GM21423 (cell line): ENCODE data around the gene SCNN1G.

Experiments used
- ATAC-seq: cut with Tn5 transposase; IDR thresholded peaks from one replicate; pipeline ENCODE4 v1.9.1; 2021; ENCODE audit warnings: mild to moderate bottlenecking, moderate library complexity; ENCODE audit not compliant: unreplicated experiment

SCNN1G gene

DNA sequence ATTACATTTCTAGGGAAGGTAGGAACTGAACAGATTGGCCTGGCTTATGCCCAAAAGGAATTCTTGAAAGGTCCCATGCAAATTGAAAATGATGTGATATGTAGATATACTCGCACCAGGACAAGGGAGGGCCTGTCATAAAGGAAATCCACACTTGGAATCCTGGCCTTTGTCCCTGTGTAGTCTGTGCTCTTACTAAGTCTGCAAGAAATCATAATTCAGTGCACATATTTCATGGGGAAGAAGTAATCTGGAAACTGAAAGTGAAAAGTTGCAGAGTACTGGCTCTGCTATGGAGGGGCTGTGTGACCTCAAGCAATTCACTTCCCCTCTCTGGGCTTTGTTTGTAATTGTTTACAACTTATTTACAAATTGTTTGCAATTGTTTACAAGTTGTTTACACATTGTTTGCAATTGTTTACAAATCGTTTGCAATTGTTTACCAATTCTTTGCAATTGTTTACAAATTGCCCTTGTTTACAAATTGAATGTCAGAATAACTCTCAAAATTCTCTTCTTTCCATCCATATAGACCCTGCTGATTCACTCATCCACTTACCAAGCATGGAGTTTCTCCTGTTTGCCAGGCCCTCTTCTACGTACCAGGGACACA is 12.9 kb downstream of the SCNN1G start:
- no peak for ATAC-seq

DNA sequence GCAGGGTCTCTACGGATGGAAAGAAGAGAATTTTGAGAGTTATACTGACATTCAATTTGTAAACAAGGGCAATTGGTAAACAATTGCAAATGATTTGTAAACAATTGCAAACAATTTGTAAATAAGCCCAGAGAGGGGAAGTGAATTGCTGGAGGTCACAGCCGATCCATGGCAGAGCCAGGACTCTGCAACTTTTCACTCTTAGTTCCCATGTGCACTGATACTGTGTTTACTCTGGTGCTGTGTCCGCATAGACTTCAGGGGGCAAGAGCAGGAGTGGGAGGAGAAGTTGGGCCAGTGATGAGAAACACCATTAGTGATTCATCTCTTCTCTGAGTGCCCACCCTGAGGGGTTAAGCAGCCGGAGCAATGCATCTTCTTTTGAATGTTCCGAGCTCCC is 14.0 kb downstream of the SCNN1G start:
- no peak for ATAC-seq

DNA sequence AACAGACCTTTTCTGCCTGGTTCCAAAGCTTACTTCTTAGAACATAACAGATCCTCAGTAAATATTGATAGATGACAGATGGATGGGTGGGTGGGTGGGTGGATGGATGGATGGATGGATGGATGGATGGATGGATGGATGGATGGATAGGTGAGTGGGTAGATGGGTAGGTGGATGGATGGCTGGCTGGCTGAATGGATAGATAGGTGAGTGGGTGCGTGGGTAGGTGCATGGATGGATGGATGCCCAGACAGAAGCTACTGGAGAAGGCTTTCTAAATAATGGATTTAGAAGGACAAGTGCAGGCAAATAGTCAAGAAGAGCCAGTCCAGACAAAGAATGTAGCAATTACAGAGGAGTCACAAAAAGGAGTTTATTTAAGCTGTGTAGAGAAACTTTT is 19.6 kb downstream of the SCNN1G start:
- no peak for ATAC-seq

DNA sequence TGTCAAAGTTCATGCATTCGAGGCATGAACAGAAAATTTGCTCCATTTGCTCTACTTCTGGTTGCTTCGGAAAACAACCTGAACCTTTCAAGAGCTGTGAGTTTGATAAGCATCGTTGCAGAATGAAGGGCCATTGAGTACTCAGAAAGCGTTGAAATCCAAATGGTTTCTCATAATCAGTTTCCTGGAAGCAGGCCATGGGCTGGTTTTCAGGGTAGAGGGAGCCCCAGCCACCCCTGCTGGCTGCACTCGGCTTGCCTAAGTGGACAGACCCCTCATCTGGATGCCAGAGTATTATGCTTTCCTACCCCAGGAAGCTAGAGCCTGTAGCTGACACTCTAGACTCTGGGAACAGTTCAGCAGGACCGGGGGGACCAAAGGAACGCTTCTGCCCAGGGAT is 24.4 kb downstream of the SCNN1G start:
- no peak for ATAC-seq

DNA sequence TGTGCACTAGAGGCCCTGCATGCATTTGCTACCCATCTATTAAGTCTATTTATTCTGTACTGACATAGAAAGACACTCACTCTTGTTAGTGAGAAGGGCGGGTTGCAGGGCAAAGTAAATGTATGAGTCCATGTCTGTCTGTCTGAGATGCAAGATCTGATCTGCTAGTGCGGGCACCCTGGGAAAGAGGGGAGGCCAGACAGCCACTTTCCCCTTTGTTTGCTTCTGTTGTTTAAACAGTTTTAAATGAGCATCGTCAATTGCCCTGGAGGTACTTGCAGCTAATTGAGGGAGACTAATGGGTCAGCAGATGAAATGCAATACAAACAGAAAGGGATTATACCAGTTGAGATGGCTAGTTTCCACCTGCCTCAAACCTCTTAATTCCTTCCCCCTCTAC is 24.9 kb downstream of the SCNN1G start:
- no peak for ATAC-seq

DNA sequence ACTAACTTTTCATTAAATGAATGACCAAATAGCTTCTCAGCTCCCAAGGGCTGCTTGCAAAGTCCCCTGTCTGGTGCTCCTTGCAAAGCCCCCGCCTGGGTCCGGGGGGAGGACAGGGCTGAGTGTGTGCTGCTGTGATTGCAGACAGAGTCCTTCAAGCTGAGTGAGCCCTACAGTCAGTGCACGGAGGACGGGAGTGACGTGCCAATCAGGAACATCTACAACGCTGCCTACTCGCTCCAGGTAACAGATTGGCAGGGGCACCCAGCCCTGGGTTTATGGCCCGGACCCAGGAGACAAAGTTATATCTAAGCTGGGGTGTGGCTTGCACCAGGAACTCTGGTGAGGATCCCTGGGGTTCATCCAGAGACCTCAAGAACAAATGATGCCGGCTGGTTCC is 27.1 kb downstream of the SCNN1G start:
- no peak for ATAC-seq

DNA sequence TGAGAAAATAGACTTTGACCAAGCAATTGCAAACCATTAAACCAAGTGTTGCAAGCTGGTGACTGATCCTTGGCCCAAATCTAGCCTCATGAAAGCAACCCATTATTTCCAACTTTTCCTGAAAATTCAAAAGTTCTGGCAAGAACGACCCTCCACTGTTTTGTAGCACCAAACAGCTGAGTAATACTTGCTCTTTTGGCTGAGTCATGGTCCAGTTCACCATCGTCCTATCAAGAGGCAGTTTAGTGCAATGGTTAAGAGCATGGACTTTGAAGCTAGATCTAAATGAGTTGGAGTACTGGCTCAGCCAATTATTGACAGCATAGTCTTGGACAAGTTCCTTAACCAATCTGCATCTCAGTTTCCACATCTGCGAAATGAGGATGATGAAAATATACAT is 31.3 kb downstream of the SCNN1G start:
- ATAC-seq = no peak

DNA sequence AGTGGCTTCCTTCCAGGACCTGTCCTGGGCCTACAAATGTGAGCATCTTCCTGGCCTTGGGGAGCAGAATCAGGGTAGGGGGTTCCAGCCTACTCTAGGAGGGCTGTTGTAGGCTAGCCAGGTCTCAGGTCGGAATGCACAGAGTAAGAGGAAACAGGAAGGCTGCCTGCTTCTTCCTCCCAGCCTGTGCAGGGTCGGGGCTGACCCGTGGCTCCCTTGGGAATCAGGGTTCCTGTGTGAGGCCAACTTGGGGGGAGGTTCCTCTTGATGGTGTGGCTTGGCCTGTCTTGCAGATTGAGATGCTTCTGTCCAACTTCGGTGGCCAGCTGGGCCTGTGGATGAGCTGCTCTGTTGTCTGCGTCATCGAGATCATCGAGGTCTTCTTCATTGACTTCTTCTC is 32.3 kb downstream of the SCNN1G start:
- ATAC-seq = no peak

DNA sequence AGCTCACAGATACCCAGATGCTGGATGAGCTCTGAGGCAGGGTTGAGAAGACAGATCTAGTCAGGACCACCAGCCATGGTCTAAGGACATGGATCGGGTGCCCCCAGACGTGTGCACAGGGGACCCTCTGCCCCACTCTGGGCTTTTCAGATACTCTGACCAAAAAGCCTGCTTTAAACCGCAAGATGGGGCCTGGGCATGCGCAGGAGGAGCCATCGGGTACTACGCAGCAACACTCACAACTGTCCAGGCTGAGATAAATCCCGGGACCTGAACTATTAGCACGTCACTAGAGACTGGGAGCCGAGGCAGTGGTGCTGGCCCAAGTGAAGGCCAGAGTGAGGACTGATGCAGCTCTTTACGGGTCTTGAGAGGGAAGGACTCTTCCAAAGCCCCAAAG is 32.9 kb downstream of the SCNN1G start:
- ATAC-seq = no peak

DNA sequence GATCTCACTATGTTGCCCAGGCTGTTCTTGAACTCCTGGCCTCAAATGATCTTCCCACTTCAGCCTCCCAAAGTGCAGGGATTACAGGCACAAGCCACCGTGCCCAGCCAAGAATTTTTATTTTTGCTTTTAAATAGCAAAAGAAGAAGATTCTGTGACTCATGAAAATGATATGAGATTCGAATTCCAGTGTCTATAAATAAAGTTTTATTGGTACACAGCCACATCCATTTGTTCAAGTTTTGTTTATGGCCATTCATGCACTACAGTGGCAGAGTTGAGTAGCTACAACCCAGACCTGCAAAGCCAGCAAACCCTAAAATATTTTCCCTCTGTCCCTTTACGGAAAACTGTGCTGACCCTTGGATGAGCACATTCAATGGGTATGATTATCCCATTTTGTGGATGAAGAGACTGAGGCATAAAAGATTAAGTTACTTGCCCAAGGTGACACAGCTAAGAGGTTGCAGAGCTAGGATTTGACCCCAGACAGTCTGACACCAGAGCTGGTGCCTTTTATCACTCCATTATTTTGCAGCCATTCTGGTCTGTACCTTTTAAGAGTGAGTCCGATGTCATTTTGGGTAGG is 34.2 kb downstream of the SCNN1G start:
- no peak for ATAC-seq

DNA sequence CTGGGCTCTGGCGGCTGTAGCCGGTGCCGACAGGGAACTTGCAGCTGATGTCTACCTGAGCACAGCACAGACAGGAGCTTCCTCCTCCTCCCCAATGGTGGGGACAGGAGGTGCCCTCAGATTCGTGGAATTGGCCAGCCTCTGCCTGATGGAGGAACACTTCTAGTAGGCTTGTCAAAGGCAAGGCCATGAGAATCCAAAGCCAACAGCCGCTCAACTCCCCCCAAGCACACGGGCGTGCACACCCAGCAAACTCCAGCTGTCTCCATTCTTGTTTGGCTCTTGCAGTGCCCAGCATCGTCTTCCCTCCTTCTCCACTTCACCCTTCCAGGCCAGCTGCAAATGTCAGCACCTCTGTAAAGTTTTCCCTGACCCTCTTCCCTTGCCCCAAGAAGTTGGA is 35.1 kb downstream of the SCNN1G start:
- ATAC-seq = no peak

DNA sequence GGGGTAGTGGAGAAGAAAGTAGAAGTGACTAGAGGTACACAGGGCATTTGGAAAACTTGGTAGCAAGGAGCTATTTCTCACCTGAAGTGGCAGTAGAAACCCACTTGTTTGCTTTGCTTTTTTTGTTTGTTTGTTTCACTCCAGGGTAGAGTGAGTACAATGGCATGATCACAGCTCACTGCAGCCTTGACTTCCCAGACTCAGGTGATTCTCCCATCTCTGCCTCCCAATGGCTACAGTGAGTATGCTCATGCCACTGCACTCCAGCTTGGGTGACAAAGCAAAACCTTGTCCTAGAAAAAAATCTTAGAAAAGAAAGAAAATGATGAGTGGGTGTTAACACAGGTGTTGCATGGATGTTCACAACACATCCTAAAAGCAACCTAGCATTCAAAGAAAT is 40.4 kb downstream of the SCNN1G start:
- ATAC-seq = no peak

DNA sequence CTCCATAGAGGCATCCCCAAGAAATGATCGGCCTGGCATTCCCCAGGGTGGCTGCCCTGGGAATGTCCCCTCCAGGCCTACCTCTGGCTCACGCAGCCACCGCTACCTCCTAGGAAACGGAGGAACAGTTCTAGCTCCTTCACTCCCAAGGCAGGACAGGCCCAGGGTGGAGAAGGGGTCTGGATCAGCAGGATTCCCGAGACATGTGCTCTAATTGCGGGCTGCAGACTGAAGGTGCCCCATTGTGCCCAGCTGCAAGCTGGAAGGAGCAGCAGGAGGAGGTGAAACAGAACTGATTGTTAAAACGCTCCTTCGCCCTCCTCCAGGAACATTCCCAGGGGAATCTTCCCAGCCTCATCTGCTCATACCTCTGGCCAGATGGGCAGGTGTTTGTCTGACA is 40.8 kb downstream of the SCNN1G start:
- ATAC-seq = no peak

DNA sequence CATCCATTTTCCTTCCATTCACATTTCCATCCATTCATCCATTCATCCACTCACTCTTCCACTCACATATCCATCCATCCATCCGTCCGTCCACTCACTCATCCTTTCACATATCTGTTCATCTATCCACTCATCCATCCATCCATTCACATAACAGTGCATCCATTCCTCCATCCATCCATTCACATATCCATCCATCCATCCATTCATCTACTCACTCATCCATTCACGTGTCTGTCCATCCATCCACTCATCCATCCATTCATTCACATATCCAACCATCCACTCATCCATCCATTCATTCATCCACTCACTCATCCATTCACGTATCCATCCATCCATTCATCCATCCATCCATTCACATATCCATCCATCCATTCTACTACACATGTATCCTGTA is 42.6 kb downstream of the SCNN1G start:
- no peak for ATAC-seq

DNA sequence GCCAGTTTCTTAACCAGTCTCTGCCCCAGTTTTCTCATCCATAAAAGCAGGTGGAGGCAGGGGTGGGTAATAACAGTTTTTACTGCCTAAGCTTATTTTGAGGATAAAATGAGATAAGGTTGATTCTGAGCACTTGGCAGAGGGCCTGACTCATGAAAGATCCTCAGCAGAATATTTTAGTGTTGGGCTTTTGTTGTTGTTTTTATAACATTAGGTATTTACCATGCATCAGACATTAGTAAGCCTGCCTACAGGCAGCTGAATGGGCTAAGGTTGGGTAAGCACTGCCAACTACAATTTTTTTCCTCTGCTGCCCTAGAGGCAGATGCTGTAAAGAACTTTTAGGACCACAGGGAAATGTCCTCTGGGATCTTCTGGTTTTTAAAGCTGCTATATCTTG is 43.1 kb downstream of the SCNN1G start:
- ATAC-seq = no peak

DNA sequence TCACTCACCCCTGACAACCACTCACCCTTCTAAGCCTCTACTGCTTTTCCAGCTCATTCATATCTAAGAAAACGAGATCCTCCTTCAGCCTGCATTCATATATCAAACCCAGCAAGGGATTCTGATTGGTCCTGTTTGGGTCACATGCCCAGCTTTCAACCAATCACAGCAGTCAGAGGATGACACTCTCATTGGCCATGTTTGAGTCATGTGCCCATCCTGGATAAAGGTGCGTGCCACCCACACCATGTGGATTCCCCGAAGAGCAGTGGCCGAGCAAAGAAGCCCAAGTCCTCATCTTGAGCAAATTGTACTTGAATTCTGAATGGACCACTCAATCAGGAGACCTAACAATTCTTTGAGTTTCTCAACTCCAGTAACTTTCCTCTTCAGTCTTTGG is 45.0 kb downstream of the SCNN1G start:
- no peak for ATAC-seq

DNA sequence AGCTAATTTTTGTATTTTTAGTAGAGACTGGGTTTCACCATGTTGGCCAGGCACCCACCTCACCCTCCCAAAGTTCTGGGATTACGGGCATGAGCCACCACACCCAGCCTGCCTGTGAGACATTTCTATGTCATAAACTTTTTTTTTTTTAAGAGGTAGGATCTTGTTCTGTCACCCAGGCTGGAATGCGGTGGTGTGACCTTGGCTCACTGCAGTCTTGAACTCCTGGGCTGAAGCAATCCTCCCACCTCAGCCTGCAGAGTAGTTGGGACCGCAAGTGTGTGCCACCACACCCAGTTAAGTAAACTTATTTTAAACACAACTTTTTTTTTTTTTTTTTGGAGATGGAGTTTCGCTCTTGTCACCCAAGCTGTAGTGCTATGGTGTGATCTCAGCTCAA is 47.2 kb downstream of the SCNN1G start:
- ATAC-seq = no peak

DNA sequence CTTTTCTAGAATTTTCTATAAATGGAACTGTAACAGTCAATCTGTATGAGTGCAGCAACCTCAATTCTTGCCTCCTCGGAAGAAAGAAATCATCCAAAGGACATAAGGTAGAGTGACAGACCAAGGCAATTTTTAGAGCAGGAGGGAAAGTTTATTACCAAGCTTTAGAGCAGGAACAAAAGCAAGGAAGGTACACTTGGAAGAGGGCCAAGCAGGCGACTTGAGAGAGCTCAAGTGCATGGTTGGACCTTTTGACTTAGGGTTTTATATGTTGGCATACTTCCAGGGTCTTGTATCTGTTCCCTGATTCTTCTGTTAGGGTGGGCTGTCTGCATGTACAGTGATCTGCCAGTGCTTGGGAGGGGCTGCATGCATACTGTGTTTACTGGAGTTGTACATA is 50.3 kb downstream of the SCNN1G start:
- no peak for ATAC-seq

DNA sequence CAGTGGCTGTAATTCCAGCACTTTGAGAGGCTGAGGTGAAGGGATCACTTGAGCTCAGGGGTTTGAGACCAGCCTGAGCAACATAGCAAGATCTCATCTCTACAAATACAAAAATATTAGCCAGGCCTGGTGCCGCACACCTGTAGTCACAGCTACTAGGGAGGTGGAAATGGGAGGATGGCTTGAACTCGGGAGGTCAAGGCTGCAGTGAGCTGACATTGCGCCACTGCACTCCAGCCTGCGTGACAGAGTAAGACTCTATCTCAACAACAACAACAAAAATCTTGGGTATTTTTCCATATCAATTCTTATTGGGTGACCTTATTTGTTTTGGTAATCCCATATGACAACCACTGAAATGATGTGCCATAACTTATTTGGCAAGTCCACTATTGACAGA is 52.6 kb downstream of the SCNN1G start:
- ATAC-seq = no peak

DNA sequence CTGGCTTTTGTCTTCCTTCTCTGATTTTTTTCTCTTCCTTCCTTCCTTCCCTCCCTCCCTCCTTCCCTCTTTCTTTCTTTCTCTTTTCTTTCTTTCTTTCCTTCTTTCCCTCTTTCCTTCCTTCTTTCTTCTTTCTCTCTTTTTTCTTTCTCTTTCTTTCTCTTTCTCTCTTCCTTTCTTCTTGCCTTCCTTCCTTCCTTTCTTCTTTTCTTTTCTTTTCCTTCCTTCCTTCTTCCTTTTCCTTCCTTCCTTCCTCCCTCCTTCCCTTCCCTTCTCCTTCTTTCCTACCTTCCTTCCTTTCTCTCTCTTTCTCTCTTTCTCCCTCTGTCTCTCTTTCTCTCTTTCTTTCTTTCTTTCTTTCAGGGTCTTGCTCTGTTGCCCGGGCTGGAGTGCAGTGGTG is 54.4 kb downstream of the SCNN1G start:
- ATAC-seq = no peak

DNA sequence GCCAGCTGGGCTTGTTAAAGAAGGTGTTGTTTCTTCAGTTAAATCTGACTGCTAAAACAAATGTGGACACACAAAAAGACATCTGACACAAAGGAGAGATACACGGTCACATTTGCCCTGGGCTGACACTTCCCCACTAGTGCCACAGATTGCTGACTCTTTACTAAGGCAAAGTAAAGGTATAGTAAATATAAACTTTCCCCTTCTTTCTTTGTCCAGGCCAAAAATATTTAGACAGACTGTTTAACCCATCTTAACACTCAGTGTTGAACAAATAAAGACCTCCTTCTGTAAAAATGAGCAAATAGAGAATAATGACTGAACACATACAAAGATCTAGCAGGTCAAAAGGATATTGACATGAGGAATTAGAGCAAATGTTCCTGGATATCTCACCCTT is 58.4 kb downstream of the SCNN1G start:
- ATAC-seq = no peak

DNA sequence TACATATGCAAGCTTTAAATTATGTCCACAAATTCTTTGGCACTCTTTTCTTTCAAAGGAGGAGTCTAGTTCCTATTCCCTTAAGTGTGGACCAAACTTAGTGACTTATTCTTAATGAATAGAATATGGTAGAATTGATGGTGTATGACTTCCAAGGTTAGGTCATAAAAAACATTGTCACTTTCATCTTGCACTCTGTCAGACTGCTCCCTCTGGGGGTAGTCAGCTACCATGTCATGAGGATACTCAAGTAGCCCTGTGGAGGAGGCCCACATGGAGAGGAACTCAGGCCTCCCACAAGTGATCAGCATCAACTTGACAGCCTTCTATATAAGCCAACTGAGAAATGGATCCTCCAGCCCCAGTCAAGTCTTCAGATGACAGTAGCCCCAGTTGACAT is 61.6 kb downstream of the SCNN1G start:
- no peak for ATAC-seq

DNA sequence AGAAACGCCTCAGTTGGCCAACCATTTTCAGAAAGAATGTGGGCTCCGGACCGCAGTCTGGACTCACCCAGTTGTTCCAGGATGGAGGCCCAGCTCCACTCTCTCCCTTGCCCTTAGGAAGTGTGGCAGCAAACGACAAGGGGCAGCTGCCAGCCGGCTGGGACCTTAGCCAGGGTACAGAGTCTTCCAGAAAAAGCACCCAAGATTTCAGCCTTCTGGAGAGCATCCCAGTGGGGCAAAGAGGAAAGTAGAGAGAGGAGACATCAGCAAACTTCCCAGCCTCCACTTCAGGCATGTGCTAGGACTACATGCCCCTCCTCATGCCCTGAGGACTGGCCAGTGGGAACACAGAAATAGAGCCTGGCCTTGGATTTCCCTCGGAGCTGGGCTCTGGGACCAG is 62.7 kb downstream of the SCNN1G start:
- no peak for ATAC-seq
